CD4-positive, alpha-beta T cell treated with Interleukin-4 for 1 hour (primary cell): Measurements from ENCODE around the gene XPC.
"Not testable (repeated sequence)": the region's sequence is repeated elsewhere in the genome, so short reads cannot be mapped to it uniquely, and the experiment has no call there.

Source experiments
- DNase-seq, 2 donors: peaks; one replicate each; pipeline ENCODE4 v3.0.0-alpha.2; 2020 to 2022

The XPC gene

GRCh38 chr3:14132120-14132519 is 46.3 kb downstream of the XPC start:
- no peak for DNase-seq

- no peak for DNase-seq
These were observed 47.3 kb downstream of the XPC start for GRCh38 chr3:14131134-14131533.

- DNase-seq, result no peak
These were observed 47.7 kb downstream of the XPC start for GRCh38 chr3:14130707-14131106.

- DNase-seq, result no peak
These were observed 48.2 kb downstream of the XPC start for GRCh38 chr3:14130230-14130629.

GRCh38 chr3:14129296-14129695 is 49.1 kb downstream of the XPC start:
- DNase-seq, result no peak

GRCh38 chr3:14128724-14129123 is 49.7 kb downstream of the XPC start:
- no peak for DNase-seq

GRCh38 chr3:14127516-14128161 is 50.8 kb downstream of the XPC start:
- DNase-seq, result no peak

GRCh38 chr3:14126887-14127505 is 51.4 kb downstream of the XPC start:
- no peak for DNase-seq

GRCh38 chr3:14126017-14126886 is 52.1 kb downstream of the XPC start:
- peak in 1 of 2 donors; percentile 9 for DNase-seq

- peak; percentile 59 to 63 for DNase-seq
These were observed 53.0 kb downstream of the XPC start for GRCh38 chr3:14125193-14126016.

GRCh38 chr3:14124615-14125192 is 53.7 kb downstream of the XPC start, which contains the start of the genes CHCHD4 and TMEM43:
CHCHD4 (minus strand) TSS chr3:14124870; CDS start chr3:14124676, 194 bp downstream.
TMEM43 (plus strand) TSS chr3:14125052; CDS start chr3:14125194, 142 bp downstream.
- peak; percentile 99 to 100 for DNase-seq

- peak; percentile 69 to 72 for DNase-seq
These were observed 54.2 kb downstream of the XPC start for GRCh38 chr3:14124223-14124614.

- no peak for DNase-seq
These were observed 54.8 kb downstream of the XPC start for GRCh38 chr3:14123308-14124222.

GRCh38 chr3:14122301-14122700 is 56.1 kb downstream of the XPC start:
- no peak for DNase-seq

- DNase-seq, result no peak
These were observed 56.5 kb downstream of the XPC start for GRCh38 chr3:14121859-14122258.

GRCh38 chr3:14120921-14121448 is 57.4 kb downstream of the XPC start:
- not testable (repeated sequence) for DNase-seq

GRCh38 chr3:14120111-14120920 is 58.1 kb downstream of the XPC start:
- no peak for DNase-seq

- DNase-seq, result no peak
These were observed 58.8 kb downstream of the XPC start for GRCh38 chr3:14119651-14120050.

- no peak for DNase-seq
These were observed 59.7 kb downstream of the XPC start for GRCh38 chr3:14118400-14119381.
